K562 (cell line): ENCODE data around the gene TRAIP.
"Not testable (repeated sequence)": the region's sequence is repeated elsewhere in the genome, so short reads cannot be mapped to it uniquely, and the experiment has no call there.

Source experiments
- CBX8 ChIP-seq: fragments of 200-600 bp; sonication (generic); IDR thresholded peaks from 2 replicates; pipeline ENCODE4 v1.6.1; 2012; ENCODE audit warnings: borderline replicate concordance, mixed run types, low read depth, mild to moderate bottlenecking, moderate library complexity, mixed read lengths, low read length, control low read depth, inconsistent platforms; ENCODE audit not compliant: poor library complexity, severe bottlenecking; ENCODE audit errors: extremely low read depth
- ILK ChIP-seq: fragments of 450-650 bp; IDR thresholded peaks from 2 replicates; pipeline ENCODE4 v1.6.1; 2016; ENCODE audit warnings: missing genetic modification characterization, low read depth, mild to moderate bottlenecking, missing compliant biosample characterization, moderate library complexity, borderline replicate concordance

DNA sequence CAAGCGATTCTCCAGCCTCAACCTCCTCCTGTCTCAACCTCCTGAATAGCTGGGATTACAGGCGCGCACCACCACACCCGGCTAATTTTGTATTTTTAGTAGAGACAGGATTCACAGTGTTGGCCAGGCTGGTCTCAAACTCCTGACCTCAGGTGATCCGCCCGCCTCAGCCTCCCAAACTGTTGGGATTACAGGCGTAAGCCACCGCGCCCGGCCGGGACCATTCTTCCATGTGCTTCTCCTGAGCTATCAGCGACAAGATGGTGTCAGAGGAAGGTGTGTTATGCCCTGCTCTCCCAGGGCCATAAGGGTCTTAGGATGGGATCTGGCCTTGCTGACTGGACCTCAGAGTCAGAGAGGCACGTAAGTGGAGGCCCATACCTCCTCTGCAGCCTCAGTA is 48.1 kb upstream of the TRAIP start:
- not testable (repeated sequence) for TF ChIP-seq CBX8, ILK
